PFSK-1 (cell line): ENCODE results near the gene ABCA1.

Experiments used
- FOXP2 ChIP-seq: optimal IDR thresholded peaks from 2 replicates; pipeline ENCODE3; 2011; ENCODE audit warnings: borderline replicate concordance, control low read depth, inconsistent platforms; ENCODE audit not compliant: insufficient read depth; ENCODE audit errors: extremely low read length, extremely low read depth
- POLR2AphosphoS5 ChIP-seq: IDR thresholded peaks from 2 replicates; pipeline ENCODE4 v1.6.1; 2012; ENCODE audit warnings: low read depth, mild to moderate bottlenecking, control low read depth, low read length, moderate library complexity
- REST ChIP-seq, 2 experiments: IDR thresholded peaks; 2 replicates each; pipeline versions ENCODE4 v1.6.1 to v1.8.0; 2011 to 2012; ENCODE audit warnings: low read depth in 2 of 2, low read length in 2 of 2, control low read depth in 1 of 2, inconsistent platforms in 1 of 2, mild to moderate bottlenecking in 1 of 2, moderate library complexity in 1 of 2; ENCODE audit not compliant: insufficient read depth in 1 of 2
- SIN3A ChIP-seq: IDR thresholded peaks from 2 replicates; pipeline ENCODE4 v1.6.1; 2012; ENCODE audit warnings: mild to moderate bottlenecking, low read length, moderate library complexity, borderline replicate concordance; ENCODE audit not compliant: insufficient read depth
- TAF1 ChIP-seq: IDR thresholded peaks from 2 replicates; pipeline ENCODE4 v1.6.1; 2012; ENCODE audit warnings: low read length, control low read depth, borderline replicate concordance; ENCODE audit not compliant: insufficient read depth

Gene ABCA1

DNA sequence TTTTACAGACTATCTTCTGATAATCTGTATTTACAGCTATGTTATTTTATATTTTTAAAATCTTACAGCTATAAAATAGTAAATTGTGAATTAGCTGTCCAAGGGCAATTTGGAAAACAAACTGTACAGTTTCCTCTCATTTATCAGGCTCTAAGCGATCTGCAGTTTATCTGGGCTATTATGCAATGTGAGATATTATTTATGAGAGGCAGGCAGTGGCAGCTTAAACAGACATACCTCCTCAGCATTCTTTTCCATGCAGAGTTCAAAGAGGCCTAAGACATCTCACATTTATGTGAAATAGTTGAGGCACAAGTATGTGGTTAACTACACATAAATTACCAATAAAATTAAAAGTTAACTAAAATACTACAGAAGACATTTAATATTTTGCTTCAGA is 153.8 kb downstream of the ABCA1 start:
- TF ChIP-seq FOXP2 (no peak), SIN3A (no peak), POLR2AphosphoS5 (no peak)

DNA sequence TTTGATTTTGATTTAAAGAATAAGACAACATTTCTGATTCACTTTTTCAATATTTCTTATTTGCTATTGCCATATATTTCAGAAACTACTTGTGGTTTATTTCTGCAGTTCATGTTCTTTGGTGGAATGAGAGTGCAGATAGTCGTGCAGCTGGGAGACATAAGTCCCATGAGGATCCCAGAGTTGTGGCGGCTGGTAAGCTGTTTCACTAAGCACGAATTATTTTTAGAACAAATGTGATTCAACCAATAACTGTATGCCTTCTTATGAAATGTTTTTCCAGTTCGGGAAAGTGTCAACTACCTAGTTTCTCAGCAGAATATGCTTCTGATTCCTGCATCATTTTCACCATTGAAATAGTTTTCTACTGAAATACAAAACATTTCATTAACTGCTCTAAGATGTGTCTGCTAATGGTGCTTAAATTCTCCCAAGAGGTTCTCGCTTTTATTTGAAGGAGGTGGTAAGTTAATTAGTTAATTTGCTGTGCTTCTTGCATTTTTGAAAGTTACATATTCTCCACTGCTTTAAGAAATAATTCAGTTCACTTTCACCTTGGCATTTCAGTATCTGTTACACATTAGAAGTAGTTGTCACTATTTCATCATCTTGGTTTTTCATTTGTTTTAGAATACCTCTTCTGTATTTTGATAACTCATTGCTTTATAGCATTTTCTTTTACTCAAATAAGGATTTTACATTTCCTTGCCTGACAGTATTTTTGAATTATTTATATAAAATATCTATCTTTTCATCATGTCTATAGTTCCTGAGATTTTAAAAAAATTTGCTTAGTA is 155.0 kb downstream of the ABCA1 start:
- no peak for TF ChIP-seq FOXP2
- TF ChIP-seq REST (IDR thresholded peaks at IDR 0.05; ENCODE audit: insufficient read depth in 1 of 2, low read depth in 2 of 2, low read length in 2 of 2) = no peak
- TF ChIP-seq POLR2AphosphoS5 = no peak
- TF ChIP-seq TAF1 = no peak
- TF ChIP-seq SIN3A = no peak

DNA sequence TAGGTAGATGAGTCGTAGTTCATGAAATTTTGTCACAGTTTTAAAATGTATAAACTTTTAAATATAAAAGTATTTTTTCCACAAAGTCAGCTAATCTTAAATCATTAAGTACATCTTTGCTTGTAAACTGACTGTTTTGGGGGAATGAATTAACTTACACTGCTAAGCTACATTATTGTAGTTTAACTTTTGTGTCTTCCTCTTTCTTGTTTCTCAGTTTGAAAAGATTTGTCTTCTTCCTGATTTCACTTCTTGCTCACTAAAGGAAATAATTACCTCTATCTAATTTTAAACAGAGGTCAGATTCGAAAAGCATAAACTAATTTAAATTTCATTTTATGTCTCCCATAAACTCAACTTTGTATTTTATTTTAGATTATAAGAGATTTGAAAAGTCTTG is 158.3 kb downstream of the ABCA1 start:
- TF ChIP-seq SIN3A (no peak), TAF1 (no peak), REST (IDR thresholded peaks at IDR 0.05; ENCODE audit: insufficient read depth in 1 of 2, low read depth in 2 of 2, low read length in 2 of 2) (no peak), FOXP2 (no peak), POLR2AphosphoS5 (no peak)

DNA sequence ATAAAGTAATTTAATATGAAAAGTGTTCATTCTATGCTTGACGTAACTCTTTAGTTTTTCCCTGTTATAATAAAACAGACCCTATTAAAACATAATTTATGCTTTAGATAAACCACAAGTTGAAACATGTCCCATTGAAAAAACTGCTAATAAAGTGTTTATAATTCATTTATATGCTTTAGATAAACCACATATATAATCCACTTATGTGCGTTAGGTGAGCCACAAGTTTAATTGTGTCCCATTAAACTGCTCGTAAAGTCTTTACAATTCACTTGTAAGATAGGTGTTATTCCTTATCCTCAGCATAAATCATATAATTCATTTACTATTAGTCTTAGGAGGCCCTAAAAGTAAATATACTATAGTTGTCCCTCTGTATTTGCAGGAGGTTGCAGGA is 160.4 kb downstream of the ABCA1 start:
- TF ChIP-seq POLR2AphosphoS5 = no peak
- no peak for TF ChIP-seq FOXP2
- no peak for TF ChIP-seq SIN3A
- no peak for TF ChIP-seq TAF1
- TF ChIP-seq REST (IDR thresholded peaks at IDR 0.05; ENCODE audit: insufficient read depth in 1 of 2, low read depth in 2 of 2, low read length in 2 of 2) = no peak

- no peak for TF ChIP-seq SIN3A
- no peak for TF ChIP-seq FOXP2
- TF ChIP-seq REST (IDR thresholded peaks at IDR 0.05; ENCODE audit: insufficient read depth in 1 of 2, low read depth in 2 of 2, low read length in 2 of 2) = no peak
- no peak for TF ChIP-seq TAF1
- no peak for TF ChIP-seq POLR2AphosphoS5
Observed at GRCh38 chr9:104766025-104766424, 161.9 kb downstream of the ABCA1 start.
